ENCODE results near the gene DESI1.

- TF ChIP-seq POLR2A (IDR thresholded peaks at IDR 0.05; ENCODE audit: low read length) (no peak), GATA1 (IDR thresholded peaks at IDR 0.05; ENCODE audit: low read depth, low read length) (no peak)
Measured at GRCh38 chr22:41598891-41599635, 21.8 kb downstream of the DESI1 start.
